ENCODE data around the gene PLCG2. TPM values are rescaled to one million over a fixed set of nuclear protein-coding genes. Genes with fewer than 3 reads are reported as not detected.

The PLCG2 gene
- total RNA-seq, 4 donors from 2014 or later = 5.3 to 15.8 (median 9.5) TPM

GRCh38 chr16:81987706-81988105, 208.6 kb downstream of the PLCG2 start:
- intact Hi-C loops (cut with DNase I) = no loop called here
- Histone ChIP-seq H3K4me3 (no peak overlapping the region), H3K27ac (no peak overlapping the region), H3K36me3 (no peaks in the 10 kb centered on the region), H3K4me1 (no peaks in the 10 kb centered on the region), H3K27me3 (no peaks in the 10 kb centered on the region), H3K9me3 (no peaks in the 10 kb centered on the region)
- WGBS, 2 donors = 47 to 51% methylated on average over 4 to 5 of the region's 5 CpGs
- TF ChIP-seq POLR2A (IDR thresholded peaks at IDR 0.05) = no peak
- no peak for TF ChIP-seq CTCF (IDR thresholded peaks at IDR 0.05)
- no peak for DNase-seq

DNA sequence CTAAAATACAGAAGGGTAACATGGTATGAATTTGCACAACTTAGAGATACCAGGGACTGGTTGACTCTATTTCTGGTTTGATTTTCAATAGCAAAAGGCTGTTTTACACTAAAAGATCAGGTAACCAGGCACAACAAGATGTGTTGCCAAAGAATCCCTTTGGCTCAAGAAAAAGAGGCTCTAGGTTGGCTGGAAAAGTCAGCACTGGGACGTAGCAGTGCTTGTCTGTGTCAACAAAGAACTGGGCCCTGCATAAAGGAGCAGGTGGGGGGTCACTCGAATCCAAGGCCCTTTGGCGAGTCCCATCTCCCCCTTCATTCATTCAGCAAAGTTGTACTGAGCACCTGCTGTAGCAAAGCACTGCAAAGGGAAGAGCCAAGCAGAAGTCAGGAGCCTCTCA, 213.8 kb downstream of the PLCG2 start:
- 68 to 71% methylated on average over 3 of the region's 3 CpGs for WGBS, 2 donors
- no peaks in the 10 kb centered on the region for H3K36me3 ChIP-seq
- H3K27me3 ChIP-seq = no peaks in the 10 kb centered on the region
- no peaks in the 10 kb centered on the region for H3K9me3 ChIP-seq
- H3K4me3 ChIP-seq = no peak overlapping the region
- H3K4me1 ChIP-seq = peaks cover 0 to 19% (median 16%) of the 10 kb centered on the region in 3 donors
- no peak for DNase-seq
- TF ChIP-seq POLR2A (IDR thresholded peaks at IDR 0.05) = no peak
- no peak for TF ChIP-seq CTCF (IDR thresholded peaks at IDR 0.05)
- H3K27ac ChIP-seq = no peak overlapping the region
- intact Hi-C loops (cut with DNase I) = no loop called here

DNA sequence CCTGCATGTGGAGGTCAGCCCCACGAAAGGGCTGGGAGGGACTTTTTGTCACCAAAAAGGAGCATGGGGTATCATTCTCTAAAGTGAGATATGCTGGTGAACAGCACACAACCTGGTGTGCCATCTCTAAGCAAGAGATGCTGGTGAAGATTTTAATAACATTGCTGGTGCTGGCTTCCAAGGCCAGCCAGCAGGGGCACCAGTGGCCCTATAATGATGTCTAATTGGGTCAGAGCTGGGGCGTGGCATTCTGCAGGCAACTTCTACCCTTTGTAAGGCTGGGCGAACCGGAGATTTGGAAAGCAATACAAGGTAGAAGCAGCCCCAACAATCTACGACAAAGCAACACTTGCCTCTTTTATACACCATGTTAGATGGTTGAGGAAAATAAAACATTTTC, 215.4 kb downstream of the PLCG2 start:
- H3K27ac ChIP-seq = no peak overlapping the region
- no peak overlapping the region for H3K4me3 ChIP-seq
- H3K9me3 ChIP-seq = no peaks in the 10 kb centered on the region
- peaks cover 0 to 11% (median 0%) of the 10 kb centered on the region in 3 donors for H3K36me3 ChIP-seq
- WGBS, 2 donors = 87 to 92% methylated on average over 5 of the region's 5 CpGs
- no peaks in the 10 kb centered on the region for H3K27me3 ChIP-seq
- intact Hi-C loops (cut with DNase I) = no loop called here
- no peak for DNase-seq
- TF ChIP-seq CTCF (IDR thresholded peaks at IDR 0.05) (peak in 2 of 6 experiments; percentile 21 to 48), POLR2A (IDR thresholded peaks at IDR 0.05) (no peak)
- H3K4me1 ChIP-seq = peaks cover 0 to 22% (median 16%) of the 10 kb centered on the region in 3 donors

DNA sequence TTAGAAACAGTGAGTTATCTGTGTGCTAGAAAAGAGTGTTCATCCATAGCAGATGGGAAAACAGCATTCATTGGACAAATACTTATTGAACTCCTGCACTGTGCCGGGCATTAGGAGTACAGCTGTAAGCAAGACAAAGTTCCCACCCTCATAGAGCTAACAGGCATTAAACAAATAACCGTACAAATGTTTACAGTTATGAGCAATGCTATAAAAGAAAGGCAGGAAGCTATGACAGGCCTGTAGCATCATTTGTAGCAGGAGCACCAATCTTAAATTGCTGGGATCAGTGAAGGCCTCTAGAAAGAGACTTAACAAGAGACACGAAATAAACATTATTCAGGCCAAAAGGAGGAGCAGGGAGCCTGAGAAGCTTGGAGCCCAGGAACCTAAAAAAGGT, 216.6 kb downstream of the PLCG2 start:
- Histone ChIP-seq H3K27me3 (no peaks in the 10 kb centered on the region), H3K4me1 (peaks cover 0 to 22% (median 16%) of the 10 kb centered on the region in 3 donors), H3K36me3 (peaks cover 0 to 22% (median 4%) of the 10 kb centered on the region in 3 donors), H3K27ac (no peak overlapping the region), H3K4me3 (no peak overlapping the region), H3K9me3 (no peaks in the 10 kb centered on the region)
- no peak for DNase-seq
- WGBS, 2 donors = 60 to 64% methylated on average over 3 of the region's 3 CpGs
- no peak for TF ChIP-seq POLR2A (IDR thresholded peaks at IDR 0.05)
- TF ChIP-seq CTCF (IDR thresholded peaks at IDR 0.05) = no peak
- intact Hi-C loops (cut with DNase I) = no loop called here

- Histone ChIP-seq H3K9me3 (no peaks in the 10 kb centered on the region), H3K4me1 (peaks cover 0 to 23% (median 16%) of the 10 kb centered on the region in 3 donors), H3K27me3 (no peaks in the 10 kb centered on the region), H3K36me3 (peaks cover 0 to 24% (median 4%) of the 10 kb centered on the region in 3 donors), H3K4me3 (peak overlapping the region in 1 of 4 donors; percentile 10), H3K27ac (peak overlapping the region; percentile 21 to 82 (median 66))
- no peak for DNase-seq
- WGBS, 2 donors = 18 to 38% methylated on average over 9 to 11 of the region's 11 CpGs
- TF ChIP-seq CTCF (IDR thresholded peaks at IDR 0.05) (peak in 4 of 6 experiments; percentile 20 to 63 (median 32)), POLR2A (IDR thresholded peaks at IDR 0.05) (no peak)
- intact Hi-C loops (cut with DNase I) = no loop called here
These were observed 217.8 kb downstream of the PLCG2 start for GRCh38 chr16:81996664-81997509.
